Calu3 (cell line): Measurements from ENCODE around the gene SLC52A3. TPM values are rescaled to one million over a fixed set of nuclear protein-coding genes. Genes with fewer than 3 reads are reported as not detected.

ENCODE experiments used
- BruUV-seq: library from RNA; stranded (reverse); fragments of 400-500 nt; replicated peaks from 2 replicates; lab custom pipeline; 2021; lab: Mats Ljungman, UMichigan
- CTCF ChIA-PET: fragments of 300-600 bp; sonication (Branson Sonifier 250); formaldehyde crosslinking; loops from one replicate; lab custom pipeline; 2022; ENCODE audit warnings: antibody characterized with exemption; lab: Charles Lee
- DNase-seq: peaks from one replicate; pipeline ENCODE4 v3.0.0; 2022
- H3K27ac Mint-ChIP-seq: one replicate; pipeline ENCODE4 v1.8.0; 2022; ENCODE audit warnings: mixed read lengths; ENCODE audit not compliant: unreplicated experiment
- H3K27me3 Mint-ChIP-seq: one replicate; pipeline ENCODE4 v1.8.0; 2022; ENCODE audit warnings: mixed read lengths; ENCODE audit not compliant: unreplicated experiment
- H3K36me3 Mint-ChIP-seq: one replicate; pipeline ENCODE4 v1.8.0; 2022; ENCODE audit warnings: mild to moderate bottlenecking, moderate library complexity, mixed read lengths; ENCODE audit not compliant: insufficient read depth, unreplicated experiment
- H3K4me1 Mint-ChIP-seq: one replicate; pipeline ENCODE4 v1.8.0; 2022; ENCODE audit warnings: mild to moderate bottlenecking, low read depth, mixed read lengths; ENCODE audit not compliant: unreplicated experiment
- H3K4me3 Mint-ChIP-seq: one replicate; pipeline ENCODE4 v1.8.0; 2022; ENCODE audit warnings: mild to moderate bottlenecking, low read depth, moderate library complexity, mixed read lengths; ENCODE audit not compliant: unreplicated experiment
- H3K9me3 Mint-ChIP-seq: one replicate; pipeline ENCODE4 v1.8.0; 2022; ENCODE audit warnings: low read depth, mixed read lengths; ENCODE audit not compliant: unreplicated experiment
- intact Hi-C: fragments of 100-400 bp; cut with micrococcal nuclease; formaldehyde crosslinking; loops from one replicate; pipeline ENCODE4 v1.10.0; 2022; ENCODE audit not compliant: unreplicated experiment
- total RNA-seq: library from RNA; stranded (reverse); gene quantifications from 2 replicates; pipeline ENCODE4 v1.2.3, GENCODE V29; 2022
- TF ChIP-seq, protein P1 (sequence below): fragments of 200-600 bp; IDR thresholded peaks from one replicate; pipeline ENCODE4 v1.8.0; 2022; ENCODE audit warnings: antibody characterized with exemption; ENCODE audit not compliant: unreplicated experiment

Gene SLC52A3
- total RNA-seq, 1 experiment from 2014 or later = 11.1 TPM

DNA sequence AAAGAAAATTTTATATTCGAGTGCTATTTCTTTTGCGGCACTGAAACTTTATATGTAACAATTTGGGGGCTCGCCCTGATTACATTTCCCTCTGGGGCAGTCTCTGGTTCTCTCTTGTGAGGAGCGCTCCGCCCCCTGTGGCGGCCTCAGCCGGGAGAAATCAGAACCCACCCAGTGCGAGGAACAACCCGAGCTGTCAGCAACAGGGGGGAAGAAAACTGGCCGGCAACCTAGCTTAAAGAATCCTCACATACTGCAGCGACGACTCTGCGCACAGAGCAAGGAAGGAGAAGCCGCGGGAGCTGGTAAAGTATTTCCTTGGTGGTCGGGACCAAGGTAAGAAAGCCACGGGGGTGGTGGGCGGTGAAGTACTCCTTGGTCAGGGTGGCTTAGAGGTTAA, 23.9 kb upstream of the SLC52A3 start:
- H3K9me3 Mint-ChIP-seq = peaks cover 4% of the 10 kb centered on the region
- no peak for DNase-seq
- intact Hi-C loops = no loop called here
- peaks cover 40% of the 10 kb centered on the region for H3K27me3 Mint-ChIP-seq
- no peak overlapping the region for H3K4me3 Mint-ChIP-seq
- H3K4me1 Mint-ChIP-seq = no peaks in the 10 kb centered on the region
- H3K36me3 Mint-ChIP-seq = no peaks in the 10 kb centered on the region
- TF ChIP-seq, protein P1, sequence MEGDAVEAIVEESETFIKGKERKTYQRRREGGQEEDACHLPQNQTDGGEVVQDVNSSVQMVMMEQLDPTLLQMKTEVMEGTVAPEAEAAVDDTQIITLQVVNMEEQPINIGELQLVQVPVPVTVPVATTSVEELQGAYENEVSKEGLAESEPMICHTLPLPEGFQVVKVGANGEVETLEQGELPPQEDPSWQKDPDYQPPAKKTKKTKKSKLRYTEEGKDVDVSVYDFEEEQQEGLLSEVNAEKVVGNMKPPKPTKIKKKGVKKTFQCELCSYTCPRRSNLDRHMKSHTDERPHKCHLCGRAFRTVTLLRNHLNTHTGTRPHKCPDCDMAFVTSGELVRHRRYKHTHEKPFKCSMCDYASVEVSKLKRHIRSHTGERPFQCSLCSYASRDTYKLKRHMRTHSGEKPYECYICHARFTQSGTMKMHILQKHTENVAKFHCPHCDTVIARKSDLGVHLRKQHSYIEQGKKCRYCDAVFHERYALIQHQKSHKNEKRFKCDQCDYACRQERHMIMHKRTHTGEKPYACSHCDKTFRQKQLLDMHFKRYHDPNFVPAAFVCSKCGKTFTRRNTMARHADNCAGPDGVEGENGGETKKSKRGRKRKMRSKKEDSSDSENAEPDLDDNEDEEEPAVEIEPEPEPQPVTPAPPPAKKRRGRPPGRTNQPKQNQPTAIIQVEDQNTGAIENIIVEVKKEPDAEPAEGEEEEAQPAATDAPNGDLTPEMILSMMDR = no peak
- no TSS peak for BruUV-seq
- CTCF ChIA-PET = no interaction called here
- H3K27ac Mint-ChIP-seq = no peak overlapping the region

DNA sequence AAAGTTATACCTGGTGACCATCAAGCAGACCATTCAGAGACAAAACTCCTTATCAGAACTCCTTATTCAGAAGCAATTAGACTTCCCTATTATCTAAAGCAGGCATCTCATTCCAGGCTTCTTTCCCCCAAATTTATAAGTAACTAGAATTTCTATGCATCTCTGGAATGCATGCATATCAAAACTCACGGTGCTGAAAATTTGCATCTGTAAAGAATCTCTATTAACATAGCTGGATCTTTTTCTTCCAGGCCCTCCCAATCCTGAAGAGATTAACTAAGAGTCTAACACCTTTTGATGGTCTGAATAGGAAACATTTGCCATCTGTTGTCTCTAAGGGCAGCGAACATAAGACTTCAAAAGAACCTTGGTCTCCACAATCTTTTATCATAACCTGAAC, 22.8 kb upstream of the SLC52A3 start:
- intact Hi-C loops = no loop called here
- TF ChIP-seq, protein P1 = no peak
- Mint-ChIP-seq H3K27ac (no peak overlapping the region), H3K9me3 (peaks cover 4% of the 10 kb centered on the region), H3K27me3 (peaks cover 38% of the 10 kb centered on the region), H3K36me3 (no peaks in the 10 kb centered on the region), H3K4me1 (no peaks in the 10 kb centered on the region), H3K4me3 (no peak overlapping the region)
- no TSS peak for BruUV-seq
- CTCF ChIA-PET = no interaction called here
- DNase-seq = no peak

DNA sequence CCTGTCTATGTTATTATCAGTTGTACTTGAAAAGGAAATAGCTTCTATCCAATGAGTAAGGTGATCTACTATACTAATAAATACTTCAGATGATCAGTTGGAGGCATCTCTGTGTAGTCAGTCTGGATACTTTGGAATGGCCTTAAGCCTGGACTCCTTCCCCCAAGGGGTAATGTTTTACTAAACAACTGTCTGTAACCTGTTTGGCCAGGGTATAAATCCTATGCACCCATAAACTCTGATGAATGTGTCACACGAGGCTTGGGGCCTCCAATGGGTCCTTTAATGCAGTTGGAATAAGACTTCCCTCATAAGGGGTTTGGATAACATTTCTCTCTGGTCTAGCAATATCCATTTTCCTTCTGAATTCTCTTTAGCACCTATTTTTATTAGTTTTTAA, 19.5 kb upstream of the SLC52A3 start:
- Mint-ChIP-seq H3K4me1 (no peaks in the 10 kb centered on the region), H3K36me3 (no peaks in the 10 kb centered on the region), H3K4me3 (no peak overlapping the region), H3K9me3 (peaks cover 9% of the 10 kb centered on the region), H3K27ac (no peak overlapping the region), H3K27me3 (peaks cover 16% of the 10 kb centered on the region)
- intact Hi-C loops = no loop called here
- no TSS peak for BruUV-seq
- CTCF ChIA-PET = no interaction called here
- DNase-seq = no peak
- TF ChIP-seq, protein P1 = no peak

DNA sequence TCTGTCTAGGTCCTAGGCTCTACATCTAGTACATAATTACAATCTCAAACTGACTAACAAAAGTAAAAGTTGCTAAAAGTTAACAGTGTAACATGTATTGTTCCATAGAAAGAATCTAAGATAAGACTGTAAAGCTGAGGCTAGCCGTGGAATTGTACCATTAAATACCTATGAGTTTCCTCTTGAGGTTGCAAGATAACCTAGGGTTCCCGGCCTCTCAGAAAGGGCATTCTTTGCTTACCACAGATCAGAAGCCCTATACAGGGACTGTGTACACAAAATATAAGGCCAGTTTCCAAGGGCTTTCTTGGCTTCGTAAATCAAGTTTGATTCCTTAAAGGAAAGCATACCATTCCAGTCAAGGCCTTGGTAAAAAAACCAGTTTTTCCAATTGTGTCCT, 11.5 kb upstream of the SLC52A3 start:
- TF ChIP-seq, protein P1 = no peak
- CTCF ChIA-PET = no interaction called here
- intact Hi-C loops = no loop called here
- peaks cover 9% of the 10 kb centered on the region for H3K4me1 Mint-ChIP-seq
- no peak overlapping the region for H3K27ac Mint-ChIP-seq
- no peaks in the 10 kb centered on the region for H3K36me3 Mint-ChIP-seq
- DNase-seq = no peak
- no peak overlapping the region for H3K4me3 Mint-ChIP-seq
- no peaks in the 10 kb centered on the region for H3K27me3 Mint-ChIP-seq
- no TSS peak for BruUV-seq
- peaks cover 7% of the 10 kb centered on the region for H3K9me3 Mint-ChIP-seq
